Cerebellar cortex (tissue), 1 donor: ENCODE results near the gene CORO2B.

ENCODE experiments used
- DNase-seq: peaks from one replicate; pipeline ENCODE4 v3.0.0-alpha.2; 2015; ENCODE audit warnings: low spot score

CORO2B gene

DNA sequence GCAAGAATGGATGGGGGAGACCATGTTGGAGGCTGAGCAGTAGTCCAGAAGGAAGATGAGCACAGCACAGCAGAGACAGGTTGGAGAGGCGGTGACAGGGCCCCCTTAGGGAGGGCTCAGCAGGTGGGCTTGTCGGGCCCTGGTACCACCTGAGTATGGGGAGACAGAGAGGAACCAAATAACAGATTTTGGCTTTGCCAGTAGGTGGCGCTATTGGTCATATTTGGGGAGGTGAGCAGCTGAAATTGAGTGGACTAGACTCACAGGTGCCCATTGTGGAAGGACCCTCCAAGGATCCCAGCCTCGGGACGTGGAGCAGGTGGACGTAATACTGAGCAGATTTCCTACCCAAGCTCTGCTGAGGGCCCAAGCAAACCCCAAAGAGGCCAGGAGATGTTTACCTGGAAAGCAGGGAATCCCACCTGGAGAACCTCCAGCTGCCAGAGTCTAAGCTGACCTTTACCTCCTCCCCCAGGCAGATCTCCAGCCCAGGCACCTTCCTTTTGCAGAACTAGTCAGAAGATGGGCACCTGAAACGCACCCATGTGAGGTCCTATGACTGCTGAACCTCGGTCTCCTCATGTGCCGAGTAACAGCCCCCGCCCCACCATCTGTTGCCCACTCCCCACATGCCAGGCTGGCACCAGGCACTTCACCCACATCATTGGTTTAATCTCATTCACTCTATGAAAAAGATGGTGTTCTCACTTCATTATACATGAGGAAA, 24.6 kb upstream of the CORO2B start:
- DNase-seq: peak; percentile 88

DNA sequence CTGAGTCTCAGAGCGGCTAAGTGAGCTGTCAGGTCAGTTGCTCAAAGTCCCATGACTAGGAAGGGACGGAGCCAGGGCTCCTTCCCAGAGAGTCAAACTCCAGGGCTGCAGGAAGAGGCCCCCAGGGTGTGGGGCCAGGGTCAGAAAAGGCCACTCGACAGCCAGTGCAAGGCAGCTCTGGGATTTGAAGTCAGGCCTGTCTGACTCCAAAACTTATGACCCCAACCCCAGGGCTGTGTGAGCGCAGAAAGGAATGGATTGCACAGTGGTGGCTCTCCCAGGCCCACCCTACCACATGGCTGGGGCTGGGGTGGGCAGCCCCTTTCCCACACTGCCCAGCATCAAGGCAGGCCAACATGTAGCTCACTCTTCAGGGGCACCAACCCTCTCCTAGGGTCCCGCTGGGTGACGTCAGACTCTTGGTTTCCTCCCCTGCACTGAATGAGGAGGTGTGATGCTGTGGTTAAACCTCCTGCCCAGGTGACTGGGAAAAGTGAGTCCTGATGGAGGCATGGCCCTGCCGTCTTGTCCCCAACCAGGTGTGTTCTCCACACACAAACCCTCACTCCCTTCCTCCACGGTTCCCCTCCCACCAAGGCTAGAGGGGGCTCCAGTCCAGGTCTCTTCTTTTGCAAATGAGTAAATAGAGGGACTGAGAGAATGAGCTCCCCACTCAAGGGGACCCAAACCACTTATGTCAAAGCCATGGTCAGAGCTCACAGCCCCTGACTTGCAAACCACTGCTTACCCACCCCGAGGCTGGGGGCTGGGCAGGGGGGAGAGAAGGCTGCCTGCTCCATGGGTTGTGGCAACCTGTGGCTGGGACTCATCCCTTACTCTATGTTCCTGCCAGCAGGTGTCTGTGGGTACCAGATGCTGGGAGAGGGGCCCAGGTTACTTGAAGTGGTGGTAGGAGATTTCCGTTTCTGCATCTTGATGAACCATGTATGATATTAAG, 23.8 kb upstream of the CORO2B start:
- DNase-seq: no peak

DNA sequence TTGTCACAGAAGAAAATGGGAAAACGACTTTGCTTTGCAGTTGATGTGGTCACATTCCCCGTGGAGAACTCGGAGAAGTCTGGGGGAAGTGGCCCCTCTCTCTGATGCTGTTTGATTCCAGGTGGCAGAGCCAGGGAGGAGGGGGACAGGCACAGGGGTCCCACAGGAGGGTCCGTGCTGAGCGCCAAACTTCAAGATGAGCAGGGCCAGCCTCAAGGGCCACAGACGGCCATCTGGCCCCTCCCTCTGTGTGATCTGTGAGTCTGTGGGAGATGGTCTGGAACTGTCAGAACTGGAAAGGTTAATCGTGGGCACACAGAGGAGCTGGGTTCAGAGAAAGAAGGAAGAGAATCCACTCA, 23.1 kb upstream of the CORO2B start:
- DNase-seq: no peak

DNA sequence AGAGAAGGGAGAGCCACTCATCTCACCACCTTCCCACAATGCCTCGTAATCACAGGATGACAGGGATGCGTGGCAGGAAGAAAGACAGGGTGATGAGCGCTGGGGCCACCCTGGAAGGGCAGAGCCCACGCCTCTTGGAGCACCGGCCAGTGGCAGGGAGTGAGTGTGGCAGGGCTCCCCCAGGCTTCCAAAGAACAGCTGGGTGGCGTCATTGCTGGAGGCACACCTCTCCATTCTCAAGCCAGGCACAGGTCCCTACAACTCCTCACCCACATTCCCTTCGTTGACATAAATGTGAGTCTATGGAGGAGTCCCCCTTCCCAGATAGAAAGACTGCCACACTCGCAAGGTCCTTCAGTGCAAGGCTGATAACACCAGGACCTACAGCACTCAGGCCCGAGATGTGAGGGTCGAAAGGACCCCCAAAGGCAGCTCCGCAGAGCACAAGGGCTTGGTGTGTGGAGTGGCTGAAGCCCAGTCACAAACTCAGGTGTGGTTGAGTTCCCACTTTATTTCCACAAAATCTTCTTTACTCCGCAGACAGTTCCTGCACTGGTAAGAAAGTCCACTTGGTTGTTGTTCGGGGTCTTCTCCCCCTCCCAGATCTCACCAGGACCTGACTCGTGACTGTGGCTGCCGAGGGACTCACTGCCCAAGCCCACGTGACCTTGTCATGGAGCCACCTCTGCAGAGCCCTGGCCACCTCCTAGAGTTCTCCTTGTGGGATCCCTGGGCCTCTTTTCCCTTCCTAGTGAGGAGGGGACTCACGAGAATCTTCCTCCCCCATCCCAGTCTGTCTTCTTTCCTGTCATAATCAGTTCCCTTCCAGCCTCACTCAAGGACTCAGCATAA, 22.4 kb upstream of the CORO2B start:
- DNase-seq: no peak

DNA sequence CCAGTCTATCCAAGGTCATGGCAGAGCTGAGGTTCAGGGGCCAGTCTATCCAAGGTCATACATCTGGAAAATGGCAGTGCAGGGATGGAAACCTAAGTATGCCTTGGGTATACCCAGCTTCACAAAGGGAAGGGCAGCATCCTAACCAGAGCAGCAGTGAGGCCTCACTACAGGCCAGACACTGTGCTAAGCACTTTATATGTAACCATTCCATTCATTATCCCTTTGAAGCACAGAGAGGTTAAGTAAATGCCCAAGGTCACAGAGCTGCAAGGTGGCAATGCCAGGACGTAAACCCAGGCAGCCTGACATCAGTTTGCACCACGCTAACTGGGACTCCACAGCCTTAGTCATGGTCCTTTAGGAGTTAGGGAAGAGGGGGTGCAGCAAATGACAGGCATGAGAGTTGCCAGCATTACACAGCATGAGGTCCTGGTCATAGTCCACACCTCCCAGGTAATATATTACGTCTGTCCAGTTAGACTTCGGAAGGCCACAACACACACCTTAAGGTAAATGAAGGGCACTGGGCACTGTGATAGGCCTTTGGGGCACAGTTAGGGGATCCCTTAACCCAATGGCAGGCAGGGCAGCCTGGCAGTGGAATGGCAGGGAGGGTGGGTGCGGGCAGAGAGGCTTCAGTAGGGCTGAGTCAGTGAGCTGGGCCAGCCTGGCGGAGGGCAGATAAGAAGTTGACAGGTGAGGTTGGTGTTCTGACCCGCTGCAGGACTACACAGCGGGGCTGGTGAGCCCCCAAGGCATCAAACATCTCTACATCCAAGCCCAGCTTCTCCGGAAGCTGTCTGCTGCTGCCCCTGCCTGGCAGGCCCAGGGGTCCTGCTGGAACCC, 21.1 kb upstream of the CORO2B start:
- DNase-seq: no peak

DNA sequence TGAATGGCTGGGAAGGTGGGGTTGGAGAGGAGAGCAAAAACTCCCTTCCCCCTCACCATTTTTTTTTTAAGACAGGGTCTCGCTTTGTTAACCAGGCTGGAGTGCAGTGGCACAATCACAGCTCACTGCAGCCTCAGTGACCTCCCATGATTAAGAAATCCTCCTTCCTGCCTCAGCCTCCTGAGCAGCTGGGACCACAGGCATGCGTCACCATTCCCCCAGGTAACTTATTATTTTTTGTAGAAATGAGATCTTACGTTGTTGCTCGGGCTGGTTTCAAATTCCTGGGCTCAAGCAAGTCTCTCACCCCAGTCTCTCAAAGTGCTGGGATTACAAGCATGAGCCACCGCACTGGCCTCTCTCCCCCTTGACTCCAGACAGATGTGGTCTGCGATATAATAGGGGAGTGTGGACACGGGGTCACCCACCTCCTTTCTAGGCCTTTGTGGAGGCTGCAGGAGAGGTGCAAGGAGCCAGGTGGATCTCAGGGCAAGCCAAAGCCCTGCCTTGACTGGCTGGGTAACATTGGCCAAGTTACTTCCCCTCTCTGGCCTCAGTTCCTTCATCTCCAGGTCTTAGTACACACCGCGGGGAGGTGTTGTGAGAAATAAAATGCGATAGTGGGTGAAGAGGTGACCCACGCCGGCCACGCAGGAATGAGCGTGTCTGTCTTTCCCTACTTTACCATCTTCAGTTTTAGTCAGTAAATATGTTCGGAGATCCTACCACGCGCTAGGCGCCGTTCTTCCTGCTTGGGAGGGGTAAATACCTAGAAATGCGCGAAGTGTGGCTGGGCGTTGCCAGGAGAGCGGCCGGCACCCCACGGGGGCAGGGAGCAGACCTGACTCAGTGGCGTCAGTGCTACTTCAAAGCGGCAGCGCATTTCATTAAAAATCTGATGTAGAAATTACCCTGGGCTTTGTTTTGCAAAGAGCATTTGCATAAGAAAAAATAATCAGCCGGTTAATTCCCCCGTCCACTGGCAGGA, 20.2 kb upstream of the CORO2B start:
- DNase-seq: no peak

DNA sequence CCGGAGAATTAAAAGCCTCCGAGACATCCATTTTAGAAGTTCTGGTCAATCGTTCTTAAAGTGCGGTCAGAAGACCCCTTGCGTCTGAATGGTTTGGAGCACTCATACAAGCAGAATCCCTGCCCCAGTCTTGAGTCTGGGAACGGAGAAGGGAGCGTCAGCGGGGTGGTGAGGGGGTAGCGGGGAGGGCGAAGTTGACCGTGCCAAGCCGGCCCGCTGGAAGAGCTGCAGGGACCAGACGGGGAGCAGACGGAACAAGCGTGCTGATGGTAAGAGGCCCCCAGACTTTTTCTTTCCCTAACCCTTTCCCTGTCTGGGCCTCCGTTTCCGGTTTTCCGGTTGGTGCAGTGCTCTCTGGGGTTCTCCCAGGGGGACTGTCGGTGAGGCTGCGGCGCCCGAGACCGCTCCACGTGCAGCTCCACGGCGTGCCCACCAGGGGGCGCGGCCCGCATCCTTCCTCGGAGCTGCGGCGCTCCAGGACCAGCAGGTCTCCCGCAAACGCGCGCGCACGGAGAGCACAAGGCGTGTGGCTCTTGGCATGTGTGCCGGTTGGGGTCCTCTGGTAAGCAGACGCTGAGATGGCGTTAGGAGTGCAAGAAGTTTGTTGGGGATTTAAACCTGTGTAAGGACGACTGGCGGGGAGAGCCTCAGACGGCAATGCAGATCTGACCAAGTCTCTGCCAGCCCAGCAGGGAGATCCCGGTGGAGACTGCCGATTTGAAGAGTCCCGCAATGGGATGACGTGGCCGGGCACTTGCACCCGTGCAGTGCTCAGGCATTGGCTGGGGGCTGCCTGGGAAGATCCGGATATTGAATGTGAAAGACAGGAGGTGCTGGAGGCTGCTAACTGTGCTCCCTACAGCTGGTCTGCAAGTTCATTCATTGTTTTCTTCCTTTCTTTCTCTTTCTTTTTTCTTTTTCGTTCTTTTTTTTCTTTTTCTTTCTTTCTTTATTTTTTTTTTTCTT, 19.2 kb upstream of the CORO2B start:
- DNase-seq: peak; percentile 79

DNA sequence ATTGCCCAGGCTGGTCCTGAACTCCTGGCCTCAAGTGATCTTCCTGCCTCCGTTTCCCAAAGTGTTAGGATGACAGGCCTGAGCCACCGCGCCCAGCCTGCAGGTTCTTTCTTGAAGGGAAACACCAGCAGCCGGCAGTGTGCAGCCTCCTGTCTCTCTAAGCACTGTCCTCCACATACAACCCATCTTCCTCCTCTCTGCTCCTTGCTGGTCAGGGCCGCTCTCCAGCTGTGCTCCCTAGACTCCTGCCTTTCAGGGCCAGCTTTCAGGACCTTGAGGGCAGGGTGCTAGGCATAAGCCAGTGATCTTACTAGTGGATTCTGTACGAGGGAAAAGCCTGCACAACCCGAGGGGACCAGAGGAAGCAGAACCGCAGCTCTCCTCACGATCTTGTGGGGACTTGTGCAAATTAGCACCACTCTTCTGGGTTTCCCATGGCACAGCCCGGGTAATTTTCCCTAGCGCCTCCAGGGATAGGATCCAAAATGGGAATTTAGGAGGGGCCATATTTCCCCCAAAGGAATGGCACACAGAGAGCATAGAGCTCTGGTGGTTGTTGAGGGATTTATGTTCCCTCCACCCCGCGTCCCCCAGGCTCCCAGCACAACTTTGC, 18.2 kb upstream of the CORO2B start:
- DNase-seq: peak; percentile 68

DNA sequence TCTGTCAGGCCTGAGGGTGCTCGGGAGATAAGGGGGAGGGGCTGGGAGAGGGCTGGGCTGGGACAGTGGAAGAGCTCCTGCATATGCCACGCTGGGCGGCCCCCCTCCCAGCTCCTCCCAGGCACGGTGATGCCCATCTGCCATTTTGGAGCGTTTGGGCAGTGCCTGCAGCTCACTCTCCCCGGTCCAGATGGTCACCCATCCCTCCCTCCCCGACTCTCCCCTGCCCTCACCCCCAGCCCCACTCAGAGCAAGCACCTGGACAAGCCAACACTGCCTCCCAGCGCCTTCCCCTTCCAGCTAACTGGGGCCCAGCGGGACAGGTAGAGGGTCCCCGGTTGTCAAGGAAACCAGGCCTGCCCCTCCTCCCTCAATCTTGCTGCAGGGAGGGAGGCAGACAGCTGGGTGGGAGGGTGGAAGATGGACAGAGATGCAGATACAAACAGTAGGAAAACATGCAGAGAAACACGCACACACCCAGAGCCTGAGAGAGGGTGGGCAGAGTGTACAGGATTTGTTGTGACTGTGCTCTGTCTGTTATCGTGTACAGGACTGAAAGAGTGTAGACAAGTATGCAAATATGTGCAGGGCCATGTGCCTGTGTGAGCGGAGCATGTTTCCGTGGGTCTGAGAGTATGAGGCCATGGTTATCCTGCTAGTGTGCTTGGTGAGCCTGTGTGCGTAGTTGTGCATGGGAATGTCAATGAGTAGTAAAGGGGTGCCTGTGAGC, 17.5 kb upstream of the CORO2B start:
- DNase-seq: peak; percentile 82

DNA sequence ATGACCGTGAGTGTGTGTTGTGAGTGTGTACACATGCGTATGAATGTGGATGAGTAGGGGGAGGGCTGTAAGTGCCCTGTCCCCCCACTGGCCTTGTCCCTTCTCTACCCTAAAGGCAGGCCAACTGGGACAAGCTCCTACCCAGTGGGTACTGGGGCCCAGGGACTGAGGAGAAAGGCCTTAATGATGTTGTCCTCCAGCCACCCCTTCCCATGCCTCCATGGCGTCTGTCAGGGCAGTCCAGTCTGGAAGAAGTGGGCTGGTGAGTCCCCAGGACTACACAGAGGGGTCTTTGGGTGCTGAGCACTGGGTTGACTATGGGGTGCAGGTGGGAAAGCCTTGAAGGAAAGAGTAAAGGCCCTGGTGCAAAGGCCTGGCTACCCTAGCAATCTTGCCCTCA, 16.9 kb upstream of the CORO2B start:
- no peak for DNase-seq

DNA sequence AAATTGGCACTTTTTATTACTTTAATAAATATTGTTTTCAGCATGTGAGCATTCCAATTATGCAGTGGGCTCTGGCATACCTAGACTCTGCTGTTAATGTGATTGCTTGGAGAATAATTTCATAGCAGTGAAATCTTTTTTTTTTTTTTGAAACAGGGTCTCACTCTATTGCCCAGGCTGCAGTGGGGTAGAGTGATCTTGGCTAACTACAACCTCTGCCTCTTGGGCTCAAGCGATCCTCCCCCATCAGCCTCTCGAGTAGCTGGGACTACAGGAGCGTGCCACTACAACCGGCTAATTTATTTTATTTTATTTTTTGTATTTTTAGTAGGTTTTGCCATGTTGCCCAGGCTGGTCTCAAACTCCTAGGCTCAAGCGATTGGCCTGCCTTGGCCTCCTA, 14.6 kb upstream of the CORO2B start:
- DNase-seq: no peak

DNA sequence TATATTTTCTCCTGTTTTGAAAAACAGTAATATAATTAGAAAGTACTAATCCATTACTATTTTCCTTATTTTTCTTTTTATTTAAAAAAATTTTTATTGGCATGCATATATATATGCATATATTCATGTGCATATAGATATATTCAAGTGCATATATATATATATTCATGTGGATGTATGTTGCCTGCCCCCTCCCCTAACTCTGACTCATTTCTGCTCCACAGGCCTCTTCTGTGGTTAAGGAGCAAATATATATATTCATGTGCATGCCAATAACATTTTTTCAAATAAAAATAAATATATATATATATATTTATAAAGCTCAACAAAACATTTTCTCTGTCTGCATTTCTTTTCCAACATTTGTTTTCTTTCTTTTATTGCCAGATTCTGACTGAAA, 13.6 kb upstream of the CORO2B start:
- DNase-seq: no peak

DNA sequence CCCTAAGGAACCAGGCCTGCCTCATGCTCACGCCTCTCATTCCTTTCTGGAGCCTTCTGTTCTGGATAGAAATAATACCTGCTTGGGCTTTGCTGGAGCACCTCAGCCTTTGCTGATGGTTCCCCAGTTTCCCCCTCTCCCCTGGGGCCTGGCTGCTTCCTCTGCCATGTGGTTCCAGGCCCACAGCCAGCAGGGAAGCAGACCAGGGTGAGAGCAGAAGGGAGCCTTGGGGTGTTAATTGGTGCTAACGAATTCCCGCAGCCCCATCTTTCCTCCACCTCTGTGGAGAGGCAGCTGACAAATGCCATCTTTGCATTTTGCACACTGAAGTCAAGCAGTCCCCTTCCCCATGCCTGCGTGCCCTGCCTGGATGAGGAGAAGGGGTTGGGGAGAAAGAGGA, 13.1 kb upstream of the CORO2B start:
- peak; percentile 22 for DNase-seq

DNA sequence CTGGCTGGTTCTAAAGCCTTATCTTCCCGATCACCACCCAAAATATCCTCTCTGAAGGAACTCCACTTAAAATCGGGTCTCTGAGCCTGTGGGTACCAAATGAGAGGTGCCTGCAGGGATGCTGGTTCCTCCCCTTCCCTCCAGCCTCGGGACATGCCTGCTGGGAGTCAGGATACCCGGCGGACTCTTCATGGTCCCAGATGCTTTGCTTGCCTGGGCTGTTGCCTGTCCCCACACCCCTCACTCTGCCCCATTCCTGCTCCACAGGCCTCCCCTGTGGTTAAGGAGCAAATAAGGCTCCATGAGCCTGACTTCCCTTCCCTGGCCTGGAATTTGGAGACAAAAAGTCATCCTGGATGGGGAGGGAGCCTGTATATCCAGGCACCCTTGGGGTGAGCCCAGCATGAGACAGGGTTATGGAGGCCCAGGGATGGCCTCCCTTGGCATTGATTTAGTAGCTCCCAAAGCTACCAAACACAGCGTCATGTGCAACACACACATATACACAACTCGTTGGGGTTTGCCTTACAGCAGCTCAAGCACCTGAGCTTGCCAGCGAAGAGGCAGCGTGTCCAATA, 12.3 kb upstream of the CORO2B start:
- DNase-seq: no peak

DNA sequence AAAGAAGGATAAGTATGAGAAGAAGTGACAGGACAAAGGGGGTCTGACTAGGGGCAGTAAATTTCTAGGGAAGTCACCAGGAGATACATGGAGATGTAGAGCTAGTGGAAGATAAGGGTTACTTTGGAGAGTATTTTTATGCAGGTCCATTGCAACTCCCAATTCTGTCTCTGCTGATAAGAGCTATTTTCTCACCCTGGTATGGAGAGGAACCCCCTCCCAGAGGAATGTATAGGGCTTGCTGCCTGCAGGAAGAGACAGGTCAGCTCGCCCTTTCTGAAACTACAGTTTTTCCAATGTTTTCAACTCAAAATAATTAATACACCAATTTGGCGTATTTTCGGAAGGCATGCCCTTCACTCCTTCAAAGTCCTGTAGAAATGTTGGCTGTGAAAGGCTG, 11.4 kb upstream of the CORO2B start:
- DNase-seq: no peak

DNA sequence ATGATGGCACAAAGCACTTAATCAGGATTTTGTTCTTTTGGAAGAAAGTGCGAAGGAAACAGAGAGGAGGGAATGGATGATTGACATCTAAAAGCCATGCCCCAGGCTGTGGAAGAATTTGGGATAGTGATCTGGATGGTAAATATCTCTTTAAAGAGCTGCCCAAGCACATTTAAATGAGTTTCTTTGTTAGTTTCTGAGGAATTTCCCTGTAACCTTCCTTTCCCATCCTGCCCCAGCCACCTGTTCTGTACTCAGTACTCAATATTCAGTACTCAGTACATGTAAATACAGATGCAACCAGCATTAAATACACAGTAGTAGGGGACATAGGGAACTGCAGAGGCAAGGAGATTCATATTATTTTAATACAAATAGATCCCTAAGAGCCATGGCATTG, 7.8 kb upstream of the CORO2B start:
- DNase-seq: no peak

DNA sequence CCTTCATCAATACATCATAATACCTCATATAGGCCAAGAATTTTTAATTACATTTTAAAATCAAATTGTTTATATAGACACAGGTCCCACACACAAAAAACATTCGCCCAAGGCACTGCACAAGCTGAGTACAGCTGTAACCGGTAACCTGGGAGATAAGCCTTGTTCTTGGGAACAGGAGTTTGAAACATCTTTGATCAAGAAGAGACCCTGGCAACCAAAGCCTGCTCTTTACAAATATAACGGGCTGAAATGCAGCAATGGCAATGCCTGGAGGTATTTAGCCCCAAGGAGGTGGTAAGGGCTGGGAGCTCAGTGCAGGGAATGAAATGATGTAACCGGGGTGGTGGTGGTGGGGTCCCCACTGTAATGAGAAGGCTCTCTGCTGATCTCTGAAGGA, 7.2 kb upstream of the CORO2B start:
- no peak for DNase-seq

DNA sequence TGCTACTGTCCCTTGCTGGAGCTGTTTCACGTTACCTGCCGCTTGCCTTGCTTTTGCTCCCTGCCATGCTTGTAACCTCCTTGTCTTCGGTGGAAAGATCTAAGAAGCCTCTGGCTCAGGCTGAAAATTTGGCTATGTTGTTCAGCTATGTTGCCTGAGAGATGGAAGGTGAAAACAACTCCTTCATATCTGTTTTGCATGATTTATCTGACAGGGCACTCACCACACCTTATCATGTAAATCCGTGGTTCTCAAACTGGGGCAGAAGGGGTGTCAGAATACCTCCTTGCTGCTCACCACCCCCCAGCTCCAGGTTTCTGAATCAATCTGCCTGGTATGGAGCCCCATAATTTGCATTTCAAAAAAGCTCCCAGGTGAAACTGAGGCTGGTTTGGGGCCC, 6.5 kb upstream of the CORO2B start:
- DNase-seq: no peak
